NCI-H2107 (cell line): Measurements from ENCODE around the gene DAB2IP.

Source experiments
- DNase-seq: peaks from one replicate; lab custom pipeline; 2025; lab: John Stamatoyannopoulos, UW

DAB2IP gene

GRCh38 chr9:121818841-121819427 is 167.5 kb downstream of the DAB2IP start:
- no peak for DNase-seq

- DNase-seq, result peak; percentile 7
These were observed 168.2 kb downstream of the DAB2IP start for GRCh38 chr9:121819428-121820231.

DNA sequence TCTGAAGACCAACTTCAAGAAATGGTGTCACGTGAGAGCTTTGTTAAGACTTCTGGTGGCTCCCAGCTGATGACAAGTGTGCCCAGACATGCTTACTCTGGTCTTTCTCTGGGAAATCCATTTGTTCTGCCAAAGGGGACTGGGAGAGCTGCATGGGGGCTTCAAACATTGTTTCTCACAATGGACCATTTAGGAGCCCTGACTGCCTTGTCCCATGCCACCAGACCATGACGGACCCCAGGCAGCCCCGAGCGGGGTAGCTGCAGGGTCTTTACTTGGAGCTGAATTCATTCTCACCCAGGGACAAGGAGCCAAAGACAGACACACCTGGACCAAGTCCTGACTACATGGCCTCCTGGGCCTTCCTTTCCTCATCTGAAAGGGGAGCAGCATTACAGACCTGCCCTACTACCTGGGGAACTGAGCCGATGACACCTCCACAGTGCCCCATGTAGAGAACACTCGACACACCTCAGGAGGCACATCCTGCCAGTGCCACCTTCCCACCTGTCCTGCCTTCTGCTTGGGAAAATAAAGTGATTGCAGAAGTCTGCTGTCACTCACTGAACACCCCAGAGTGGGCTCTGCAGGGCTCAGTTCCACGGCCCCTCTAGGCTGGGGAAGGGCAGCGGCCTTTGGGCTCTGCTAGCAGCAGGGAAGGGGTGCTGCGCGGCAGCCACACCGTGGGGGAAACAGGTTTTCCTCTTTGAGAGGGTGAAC is 169.0 kb downstream of the DAB2IP start:
- DNase-seq, result no peak

GRCh38 chr9:121821326-121821725 is 169.9 kb downstream of the DAB2IP start:
- DNase-seq, result no peak

- DNase-seq, result no peak
These were observed 171.0 kb downstream of the DAB2IP start for GRCh38 chr9:121822093-121823085.

GRCh38 chr9:121823451-121824169 is 172.2 kb downstream of the DAB2IP start:
- no peak for DNase-seq

DNA sequence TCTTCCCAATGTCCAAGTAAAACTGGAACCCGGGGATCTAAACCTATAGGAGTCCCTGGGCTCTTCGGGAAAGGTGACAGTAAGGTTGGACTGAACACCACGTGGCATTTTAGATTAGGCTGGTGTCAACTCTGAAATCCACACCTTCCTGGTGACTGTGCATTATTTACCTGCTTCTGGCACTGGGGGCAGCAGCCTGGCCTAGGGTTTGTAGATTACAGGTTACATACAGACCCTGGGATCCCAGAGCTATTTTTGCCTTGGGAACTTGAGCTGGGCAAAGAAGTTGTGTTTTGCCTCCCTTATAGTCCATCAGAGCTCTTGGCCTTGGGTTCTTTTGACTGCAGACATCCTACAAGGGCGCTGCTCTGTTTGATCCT is 173.2 kb downstream of the DAB2IP start:
- no peak for DNase-seq

- DNase-seq, result no peak
These were observed 173.7 kb downstream of the DAB2IP start for GRCh38 chr9:121825031-121825691.

DNA sequence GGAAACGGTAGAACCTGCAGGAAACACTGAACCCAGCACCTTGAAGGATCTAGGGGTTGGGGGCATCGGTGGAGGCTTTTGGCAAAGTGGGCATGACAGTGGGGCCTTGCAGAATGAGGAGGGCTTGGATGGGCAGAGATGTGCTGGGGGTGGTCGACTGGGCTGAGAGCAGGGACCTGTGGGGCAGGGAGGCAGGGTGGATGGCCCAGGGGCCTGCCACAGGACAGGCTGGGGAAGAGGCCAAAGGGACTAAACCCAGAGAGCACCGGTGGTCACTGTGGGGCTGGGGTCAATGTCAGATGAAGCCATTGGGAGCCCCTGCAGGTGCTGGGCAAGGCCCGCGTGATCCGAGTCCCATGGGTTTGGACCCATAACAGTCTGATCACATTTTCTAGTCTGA is 175.3 kb downstream of the DAB2IP start:
- no peak for DNase-seq

DNA sequence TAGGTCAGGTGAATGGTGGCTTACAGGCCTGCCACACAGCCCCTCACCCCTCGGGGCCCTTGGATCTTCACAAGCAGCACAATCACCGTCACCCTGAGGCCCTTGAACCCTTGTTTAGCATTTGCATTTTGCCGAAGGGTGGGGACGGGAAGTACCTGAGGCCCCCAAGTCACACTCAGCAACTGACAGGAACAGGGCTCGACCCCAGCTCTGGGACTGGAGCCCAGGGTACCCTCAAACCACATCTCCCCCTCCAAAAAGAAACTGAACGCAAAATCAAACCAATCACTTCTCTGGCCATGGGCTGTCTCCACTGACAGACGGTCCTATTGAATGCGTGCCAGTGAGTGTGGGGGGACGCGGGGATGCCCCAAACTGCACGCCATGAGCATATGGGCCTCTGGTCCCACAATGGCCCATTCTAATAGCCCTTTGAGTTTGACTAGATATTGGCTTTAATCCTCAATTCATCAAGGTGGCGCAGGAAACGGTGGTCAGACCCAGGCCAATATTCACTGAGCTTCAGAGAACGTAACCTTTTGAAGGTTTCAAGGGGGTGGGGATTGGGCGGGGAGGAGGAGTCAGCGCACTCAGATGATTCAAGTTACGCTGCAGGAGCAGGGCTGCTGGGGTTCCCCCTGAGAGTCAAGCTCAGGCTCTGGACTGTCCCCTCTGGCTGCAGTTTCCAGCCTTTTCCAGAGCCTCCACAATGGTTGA is 176.0 kb downstream of the DAB2IP start:
- DNase-seq, result no peak

DNA sequence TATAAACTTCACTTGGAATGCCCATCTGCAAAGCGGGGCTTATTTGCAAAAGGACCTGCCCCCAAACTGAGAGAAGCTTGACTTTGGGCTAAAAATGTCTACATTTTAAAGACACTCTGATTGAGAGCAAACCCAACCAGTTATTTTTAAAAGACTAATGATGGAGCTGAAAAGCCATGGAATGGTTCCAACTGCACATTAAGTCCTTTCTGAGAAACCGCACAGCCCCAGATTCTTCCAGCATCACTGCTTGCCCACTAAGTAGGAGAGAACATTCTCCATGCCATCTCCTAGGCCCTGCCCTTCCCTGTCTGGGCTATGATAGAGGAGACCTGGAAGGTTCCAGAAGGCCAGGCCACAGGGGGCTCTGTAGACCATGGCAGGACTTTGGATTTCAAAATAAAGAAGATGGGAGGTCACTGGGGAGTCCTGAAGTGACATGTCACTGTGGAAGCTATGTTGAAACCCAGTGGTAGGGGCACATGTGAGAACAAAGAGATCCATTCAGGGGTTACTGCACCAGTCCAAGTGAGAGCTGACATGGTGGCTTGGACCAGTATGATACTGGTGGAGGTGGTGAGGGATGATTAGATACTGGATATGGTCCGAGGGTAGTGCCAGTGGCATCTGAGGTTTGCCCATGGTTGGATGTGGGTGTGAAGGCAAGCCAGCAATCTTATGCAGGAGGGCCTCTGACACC is 179.2 kb downstream of the DAB2IP start:
- DNase-seq, result no peak

GRCh38 chr9:121831869-121832268 is 180.4 kb downstream of the DAB2IP start:
- no peak for DNase-seq

GRCh38 chr9:121833061-121833460 is 181.6 kb downstream of the DAB2IP start:
- DNase-seq, result no peak
